Immature natural killer cell (primary cell): ENCODE results near the gene TMEM186. TPM values are rescaled to one million over a fixed set of nuclear protein-coding genes. Genes with fewer than 3 reads are reported as not detected.

Source experiments
- DNase-seq, 3 donors: peaks; one replicate each; pipeline ENCODE4 v3.0.0; 2022; ENCODE audit warnings: mixed read lengths in 1 of 3
- H3K27ac Mint-ChIP-seq, 6 donors: one replicate each; pipeline ENCODE4 v1.8.0; 2020; ENCODE audit warnings: mixed read lengths in 6 of 6, mild to moderate bottlenecking in 5 of 6, inconsistent platforms in 4 of 6, moderate library complexity in 3 of 6
- H3K27me3 Mint-ChIP-seq, 3 donors: one replicate each; pipeline ENCODE4 v1.8.0; 2020 to 2021; ENCODE audit warnings: low read depth in 3 of 3, mild to moderate bottlenecking in 3 of 3, mixed read lengths in 3 of 3, moderate library complexity in 3 of 3, inconsistent platforms in 1 of 3
- H3K36me3 Mint-ChIP-seq, 3 donors: one replicate each; pipeline ENCODE4 v1.8.0; 2020; ENCODE audit warnings: mixed read lengths in 3 of 3, inconsistent platforms in 2 of 3, mild to moderate bottlenecking in 2 of 3
- H3K4me1 Mint-ChIP-seq, 2 donors: one replicate each; pipeline ENCODE4 v1.8.0; 2020; ENCODE audit warnings: inconsistent platforms in 2 of 2, mild to moderate bottlenecking in 2 of 2, mixed read lengths in 2 of 2, moderate library complexity in 1 of 2
- H3K4me3 Mint-ChIP-seq, 5 donors: one replicate each; pipeline ENCODE4 v1.8.0; 2020; ENCODE audit warnings: mild to moderate bottlenecking in 5 of 5, mixed read lengths in 5 of 5, inconsistent platforms in 3 of 5, moderate library complexity in 3 of 5
- H3K9me3 Mint-ChIP-seq, 6 donors: one replicate each; pipeline ENCODE4 v1.8.0; 2020; ENCODE audit warnings: mild to moderate bottlenecking in 6 of 6, mixed read lengths in 6 of 6, inconsistent platforms in 4 of 6, moderate library complexity in 3 of 6
- polyA plus RNA-seq, 3 donors: library from polyadenylated mRNA; unstranded; fragments of 300-500 nt; fragmentation: Illumina TruSeq; gene quantifications; one replicate each; pipeline ENCODE4 v1.2.3, GENCODE V29; 2021

Gene TMEM186
- polyA plus RNA-seq, 3 donors from 2014 or later, result 6.1 to 8.3 (median 7.0) TPM

- Mint-ChIP-seq H3K27ac (peak overlapping the region in 1 of 6 donors; percentile 6), H3K36me3 (peaks cover 10 to 26% (median 18%) of the 10 kb centered on the region in 3 donors), H3K4me1 (peaks cover 2 to 13% of the 10 kb centered on the region in 2 donors), H3K27me3 (peaks cover 0 to 1% (median 0%) of the 10 kb centered on the region in 3 donors), H3K9me3 (no peaks in the 10 kb centered on the region), H3K4me3 (no peak overlapping the region)
- DNase-seq, result no peak
Observed at GRCh38 chr16:8826278-8826879, 28.9 kb upstream of the TMEM186 start.

GRCh38 chr16:8822403-8822802, 25.0 kb upstream of the TMEM186 start:
- Mint-ChIP-seq H3K4me3 (no peak overlapping the region), H3K4me1 (peaks cover 0 to 21% of the 10 kb centered on the region in 2 donors), H3K9me3 (no peaks in the 10 kb centered on the region), H3K27ac (peak overlapping the region in 2 of 6 donors; percentile 25 to 31), H3K27me3 (peaks cover 0 to 1% (median 0%) of the 10 kb centered on the region in 3 donors), H3K36me3 (peaks cover 5 to 22% (median 9%) of the 10 kb centered on the region in 3 donors)
- DNase-seq, result no peak

- Mint-ChIP-seq H3K27me3 (peaks cover 0 to 2% (median 1%) of the 10 kb centered on the region in 3 donors), H3K4me3 (no peak overlapping the region), H3K27ac (peak overlapping the region in 3 of 6 donors; percentile 0 to 57 (median 21)), H3K9me3 (no peaks in the 10 kb centered on the region), H3K4me1 (peaks cover 5 to 28% of the 10 kb centered on the region in 2 donors), H3K36me3 (peaks cover 19 to 38% (median 20%) of the 10 kb centered on the region in 3 donors)
- DNase-seq, result no peak
Observed at GRCh38 chr16:8819411-8820034, 22.1 kb upstream of the TMEM186 start.

GRCh38 chr16:8818504-8819270, 21.2 kb upstream of the TMEM186 start:
- DNase-seq, result no peak
- H3K27ac Mint-ChIP-seq, result peak overlapping the region in 3 of 6 donors; percentile 21 to 57 (median 35)

GRCh38 chr16:8816967-8817655, 19.7 kb upstream of the TMEM186 start:
- Mint-ChIP-seq H3K27ac (peak overlapping the region in 4 of 6 donors; percentile 2 to 68 (median 31)), H3K36me3 (peaks cover 24 to 50% (median 28%) of the 10 kb centered on the region in 3 donors), H3K27me3 (peaks cover 0 to 2% (median 1%) of the 10 kb centered on the region in 3 donors), H3K4me1 (peaks cover 5 to 19% of the 10 kb centered on the region in 2 donors), H3K9me3 (no peaks in the 10 kb centered on the region), H3K4me3 (no peak overlapping the region)
- no peak for DNase-seq

More at GRCh38 chr16:8818504-8819270, 21.2 kb upstream of the TMEM186 start:
- Mint-ChIP-seq H3K36me3 (peaks cover 19 to 42% (median 19%) of the 10 kb centered on the region in 3 donors), H3K9me3 (no peaks in the 10 kb centered on the region), H3K4me1 (peaks cover 5 to 28% of the 10 kb centered on the region in 2 donors), H3K4me3 (no peak overlapping the region), H3K27me3 (peaks cover 0 to 2% (median 1%) of the 10 kb centered on the region in 3 donors)

- Mint-ChIP-seq H3K4me3 (no peak overlapping the region), H3K36me3 (peaks cover 35 to 57% (median 38%) of the 10 kb centered on the region in 3 donors), H3K27ac (no peak overlapping the region)
Observed at GRCh38 chr16:8814095-8814806, 16.8 kb upstream of the TMEM186 start.

GRCh38 chr16:8812162-8812843, 14.9 kb upstream of the TMEM186 start:
- H3K27ac Mint-ChIP-seq, result no peak overlapping the region
- H3K36me3 Mint-ChIP-seq, result peaks cover 35 to 62% (median 45%) of the 10 kb centered on the region in 3 donors

More at GRCh38 chr16:8814095-8814806, 16.8 kb upstream of the TMEM186 start:
- Mint-ChIP-seq H3K4me1 (peaks cover 5 to 15% of the 10 kb centered on the region in 2 donors), H3K27me3 (peaks cover 0 to 2% (median 0%) of the 10 kb centered on the region in 3 donors), H3K9me3 (no peaks in the 10 kb centered on the region)
- DNase-seq, result no peak

GRCh38 chr16:8808613-8809353, 11.3 kb upstream of the TMEM186 start:
- peaks cover 22 to 58% (median 43%) of the 10 kb centered on the region in 3 donors for H3K36me3 Mint-ChIP-seq
- H3K4me3 Mint-ChIP-seq, result no peak overlapping the region
- H3K4me1 Mint-ChIP-seq, result no peaks in the 10 kb centered on the region
- H3K27ac Mint-ChIP-seq, result no peak overlapping the region
- H3K27me3 Mint-ChIP-seq, result peaks cover 0 to 2% (median 2%) of the 10 kb centered on the region in 3 donors
- H3K9me3 Mint-ChIP-seq, result no peaks in the 10 kb centered on the region
- no peak for DNase-seq

More at GRCh38 chr16:8812162-8812843, 14.9 kb upstream of the TMEM186 start:
- Mint-ChIP-seq H3K4me3 (no peak overlapping the region), H3K9me3 (no peaks in the 10 kb centered on the region), H3K27me3 (peaks cover under 1 to 2% (median 2%) of the 10 kb centered on the region in 3 donors), H3K4me1 (peaks cover 5 to 6% of the 10 kb centered on the region in 2 donors)
- DNase-seq, result no peak

- Mint-ChIP-seq H3K4me1 (no peaks in the 10 kb centered on the region), H3K36me3 (peaks cover 26 to 56% (median 42%) of the 10 kb centered on the region in 3 donors), H3K4me3 (no peak overlapping the region), H3K9me3 (no peaks in the 10 kb centered on the region), H3K27ac (no peak overlapping the region), H3K27me3 (peaks cover 0 to 2% (median 2%) of the 10 kb centered on the region in 3 donors)
- no peak for DNase-seq
Observed at GRCh38 chr16:8808009-8808408, 10.6 kb upstream of the TMEM186 start.

- no peak for DNase-seq
- Mint-ChIP-seq H3K9me3 (no peaks in the 10 kb centered on the region), H3K27me3 (peaks cover 0 to 2% (median 2%) of the 10 kb centered on the region in 3 donors), H3K4me3 (no peak overlapping the region), H3K36me3 (peaks cover 25 to 57% (median 39%) of the 10 kb centered on the region in 3 donors), H3K27ac (no peak overlapping the region), H3K4me1 (no peaks in the 10 kb centered on the region)
Observed at GRCh38 chr16:8807189-8807588, 9.8 kb upstream of the TMEM186 start.

GRCh38 chr16:8806272-8806983, 9.0 kb upstream of the TMEM186 start:
- no peak overlapping the region for H3K4me3 Mint-ChIP-seq
- H3K36me3 Mint-ChIP-seq, result peaks cover 22 to 57% (median 35%) of the 10 kb centered on the region in 3 donors
- H3K9me3 Mint-ChIP-seq, result no peaks in the 10 kb centered on the region
- peak overlapping the region in 1 of 6 donors; percentile 36 for H3K27ac Mint-ChIP-seq
- no peaks in the 10 kb centered on the region for H3K4me1 Mint-ChIP-seq
- DNase-seq, result no peak
- peaks cover 0 to 2% (median 2%) of the 10 kb centered on the region in 3 donors for H3K27me3 Mint-ChIP-seq
